WTC11 (cell line): ENCODE measurements around the gene MYO16. TPM values are rescaled to one million over a fixed set of nuclear protein-coding genes. Genes with fewer than 3 reads are reported as not detected.

Experiments used
- ATAC-seq: fragments of 200-7000 bp; cut with Tn5 transposase; 2 replicates; pipeline ENCODE4 v1.10.0; 2021; ENCODE audit warnings: mild to moderate bottlenecking, moderate library complexity
- CTCF ChIA-PET: fragments of 300-600 bp; sonication (Branson Sonifier 250); formaldehyde crosslinking; loops from one replicate; lab custom pipeline; 2021; ENCODE audit warnings: antibody characterized with exemption; lab: Charles Lee
- POLR2A ChIA-PET: fragments of 350-600 bp; sonication (Branson Sonifier 250); formaldehyde crosslinking; loops from one replicate; lab custom pipeline; 2021; ENCODE audit warnings: antibody characterized with exemption; lab: Charles Lee
- DNase-seq: peaks from one replicate; pipeline ENCODE4 v3.0.0; 2021; ENCODE audit warnings: low spot score
- H3K27ac Mint-ChIP-seq: 2 replicates; pipeline ENCODE4 v1.8.0; 2021; ENCODE audit warnings: mixed read lengths
- H3K27me3 Mint-ChIP-seq: 2 replicates; pipeline ENCODE4 v1.8.0; 2021; ENCODE audit warnings: low read depth, mild to moderate bottlenecking, moderate library complexity, mixed read lengths
- H3K36me3 Mint-ChIP-seq: 2 replicates; pipeline ENCODE4 v1.8.0; 2021; ENCODE audit warnings: mixed read lengths
- H3K4me1 Mint-ChIP-seq: 2 replicates; pipeline ENCODE4 v1.8.0; 2022; ENCODE audit warnings: mixed read lengths
- H3K4me3 Mint-ChIP-seq: 2 replicates; pipeline ENCODE4 v1.8.0; 2021; ENCODE audit warnings: mild to moderate bottlenecking, moderate library complexity, mixed read lengths
- H3K9me3 Mint-ChIP-seq: 2 replicates; pipeline ENCODE4 v1.8.0; 2021; ENCODE audit warnings: mixed read lengths
- CREB1 ChIP-seq: sonication (generic); formaldehyde crosslinking; IDR thresholded peaks from 2 replicates; pipeline ENCODE4 v1.8.0; 2023; ENCODE audit warnings: mild to moderate bottlenecking, missing genetic modification reagents
- ELF4 ChIP-seq: sonication (generic); formaldehyde crosslinking; IDR thresholded peaks from 2 replicates; pipeline ENCODE4 v1.8.1; 2022; ENCODE audit warnings: low read depth, mild to moderate bottlenecking, moderate library complexity, missing genetic modification reagents
- ERG ChIP-seq: fragments of 250-450 bp; sonication (Bioruptor Pico); IDR thresholded peaks from 2 replicates; pipeline ENCODE4 v1.8.0; 2021; ENCODE audit warnings: mild to moderate bottlenecking
- GTF2I ChIP-seq: fragments of 250-450 bp; sonication (Bioruptor Pico); conservative IDR thresholded peaks from 2 replicates; pipeline ENCODE4 v1.4.0; 2021; ENCODE audit warnings: mild to moderate bottlenecking
- JUN ChIP-seq: sonication (generic); formaldehyde crosslinking; IDR thresholded peaks from 2 replicates; pipeline ENCODE4 v1.8.0; 2023; ENCODE audit warnings: mild to moderate bottlenecking, missing genetic modification reagents
- NR1H2 ChIP-seq: sonication (generic); formaldehyde crosslinking; IDR thresholded peaks from 2 replicates; pipeline ENCODE4 v1.9.0; 2021; ENCODE audit warnings: mild to moderate bottlenecking, moderate library complexity, missing genetic modification reagents
- OVOL2 ChIP-seq: fragments of 250-450 bp; sonication (Bioruptor Pico); IDR thresholded peaks from 2 replicates; pipeline ENCODE4 v1.9.0; 2021; ENCODE audit warnings: mild to moderate bottlenecking, borderline replicate concordance
- PRRX2 ChIP-seq: fragments of 250-450 bp; sonication (Bioruptor Pico); IDR thresholded peaks from 2 replicates; pipeline ENCODE4 v1.8.0; 2021; ENCODE audit warnings: mild to moderate bottlenecking
- SMAD3 ChIP-seq: sonication (generic); formaldehyde crosslinking; IDR thresholded peaks from 2 replicates; pipeline ENCODE4 v1.8.0; 2022; ENCODE audit warnings: missing genetic modification reagents, mild to moderate bottlenecking, borderline replicate concordance
- SMAD4 ChIP-seq: sonication (generic); formaldehyde crosslinking; IDR thresholded peaks from 2 replicates; pipeline ENCODE4 v1.8.0; 2022; ENCODE audit warnings: mild to moderate bottlenecking, missing genetic modification reagents
- STAT6 ChIP-seq: sonication (generic); formaldehyde crosslinking; conservative IDR thresholded peaks from 2 replicates; pipeline ENCODE4 v1.8.1; 2023; ENCODE audit warnings: mild to moderate bottlenecking, low read depth, missing genetic modification reagents, moderate library complexity
- TCF7 ChIP-seq: sonication (generic); formaldehyde crosslinking; IDR thresholded peaks from 2 replicates; pipeline ENCODE4 v1.8.0; 2022; ENCODE audit warnings: mild to moderate bottlenecking, low read depth, missing genetic modification reagents, moderate library complexity
- TP53 ChIP-seq: sonication (generic); formaldehyde crosslinking; IDR thresholded peaks from 2 replicates; pipeline ENCODE4 v1.8.1; 2023; ENCODE audit warnings: mild to moderate bottlenecking, missing genetic modification reagents
- ZBTB21 ChIP-seq: sonication (generic); formaldehyde crosslinking; IDR thresholded peaks from 2 replicates; pipeline ENCODE4 v1.8.1; 2023; ENCODE audit warnings: mild to moderate bottlenecking, missing genetic modification reagents, borderline replicate concordance
- ZBTB43 ChIP-seq: sonication (generic); formaldehyde crosslinking; IDR thresholded peaks from 2 replicates; pipeline ENCODE4 v1.8.1; 2023; ENCODE audit warnings: mild to moderate bottlenecking, missing genetic modification reagents
- ZMAT4 ChIP-seq: fragments of 250-450 bp; sonication (Bioruptor Pico); IDR thresholded peaks from 2 replicates; pipeline ENCODE4 v1.9.0; 2021; ENCODE audit warnings: mild to moderate bottlenecking
- ZNF232 ChIP-seq: sonication (generic); formaldehyde crosslinking; IDR thresholded peaks from 2 replicates; pipeline ENCODE4 v1.8.0; 2022; ENCODE audit warnings: mild to moderate bottlenecking, missing genetic modification reagents
- ZNF423 ChIP-seq: fragments of 250-450 bp; sonication (Bioruptor Pico); IDR thresholded peaks from 2 replicates; pipeline ENCODE4 v2.1.2; 2022; ENCODE audit warnings: mild to moderate bottlenecking, moderate library complexity
- ZNF512 ChIP-seq: sonication (generic); formaldehyde crosslinking; IDR thresholded peaks from 2 replicates; pipeline ENCODE4 v1.8.1; 2022; ENCODE audit warnings: missing genetic modification reagents, borderline replicate concordance
- ZNF671 ChIP-seq: fragments of 250-450 bp; sonication (Bioruptor Pico); IDR thresholded peaks from 2 replicates; pipeline ENCODE4 v1.8.0; 2021; ENCODE audit warnings: mild to moderate bottlenecking
- ZSCAN18 ChIP-seq: fragments of 250-450 bp; sonication (Bioruptor Pico); IDR thresholded peaks from 2 replicates; pipeline ENCODE4 v2.1.2; 2022; ENCODE audit warnings: mild to moderate bottlenecking, moderate library complexity
- total RNA-seq: library from RNA; stranded (reverse); gene quantifications from 3 replicates; pipeline ENCODE4 v1.2.3, GENCODE V29; 2021

MYO16 gene
- total RNA-seq, 1 experiment from 2014 or later, result 0.09 TPM

- TF ChIP-seq ZNF232 (CRISPR knock-in tag), result no peak
- TF ChIP-seq CREB1 (CRISPR knock-in tag), result no peak
- no peak for TF ChIP-seq ZNF671 (CRISPR knock-in tag)
- TF ChIP-seq ZSCAN18 (CRISPR knock-in tag), result no peak
- no peak for TF ChIP-seq TCF7 (CRISPR knock-in tag)
- TF ChIP-seq SMAD4 (CRISPR knock-in tag), result no peak
- TF ChIP-seq ZNF512 (CRISPR knock-in tag), result no peak
- no peak for TF ChIP-seq NR1H2 (CRISPR knock-in tag)
- TF ChIP-seq ZMAT4, result no peak
- TF ChIP-seq ERG (CRISPR knock-in tag), result no peak
- TF ChIP-seq ELF4 (CRISPR knock-in tag), result no peak
- no peak for TF ChIP-seq ZBTB21 (CRISPR knock-in tag)
- no peak for TF ChIP-seq ZBTB43 (CRISPR knock-in tag)
- TF ChIP-seq ZNF423 (CRISPR knock-in tag), result no peak
- TF ChIP-seq PRRX2, result no peak
- TF ChIP-seq, all 79 proteins: peak for 0
Observed at GRCh38 chr13:108743522-108743921, 114.1 kb downstream of the MYO16 start (continued).

- Mint-ChIP-seq H3K36me3 (no peaks in the 10 kb centered on the region), H3K9me3 (peaks cover 7% of the 10 kb centered on the region; the same call in 1 of the 2 replicates), H3K4me1 (peaks cover 5% of the 10 kb centered on the region), H3K4me3 (no peak overlapping the region), H3K27me3 (no peaks in the 10 kb centered on the region), H3K27ac (no peak overlapping the region)
- TF ChIP-seq TP53 (CRISPR knock-in tag) (no peak), OVOL2 (CRISPR knock-in tag) (no peak), STAT6 (CRISPR knock-in tag) (no peak), GTF2I (CRISPR knock-in tag) (no peak), JUN (CRISPR knock-in tag) (no peak), SMAD3 (CRISPR knock-in tag) (no peak)
- ChIA-PET POLR2A (no interaction called here), CTCF (no interaction called here)
- ATAC-seq (no peak), DNase-seq (no peak)
Observed at GRCh38 chr13:108747843-108748242, 118.4 kb downstream of the MYO16 start.
